ENCODE results near the gene ATP6V1F. TPM values are rescaled to one million over a fixed set of nuclear protein-coding genes. Genes with fewer than 3 reads are reported as not detected.
A peak's percentile ranks its signal among the peaks of the same experiment; 100 is the strongest.

ATP6V1F gene
- total RNA-seq, 1 experiment from 2014 or later = 125 TPM

DNA sequence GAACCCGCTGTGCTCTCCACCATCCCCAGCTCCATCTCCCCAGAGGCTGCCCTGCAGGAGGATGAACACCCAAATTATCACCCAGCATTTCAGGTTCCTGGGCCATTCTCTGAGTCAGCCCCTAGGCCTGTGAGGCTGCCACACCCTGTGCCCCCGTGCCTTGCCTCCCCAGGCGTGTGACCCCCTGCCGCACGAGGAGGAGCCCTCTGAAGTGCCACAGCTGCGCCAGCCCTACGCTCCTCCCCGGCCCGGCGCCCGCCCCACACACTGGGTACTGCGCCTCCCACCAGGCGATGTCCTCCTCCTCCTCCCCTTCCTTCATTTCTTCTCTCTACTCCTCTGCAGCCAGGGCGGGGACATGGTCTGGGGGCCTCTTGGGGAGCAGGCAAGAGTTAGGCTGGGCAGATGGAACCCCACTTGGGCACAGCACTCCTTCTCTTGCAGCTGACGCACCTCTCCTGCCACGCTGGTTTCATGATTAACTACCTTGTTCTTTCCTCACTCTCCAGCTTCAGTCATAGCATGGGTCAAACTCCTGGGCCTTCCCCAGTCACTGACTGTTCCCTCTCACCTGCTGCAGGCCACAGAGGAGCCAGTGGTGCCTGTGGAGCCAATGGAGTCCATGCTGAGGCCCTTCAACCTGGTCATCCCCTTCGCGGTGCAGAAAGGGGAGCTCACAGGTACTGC lies 12.7 kb upstream of the ATP6V1F start:
- ChIA-PET POLR2A (no interaction called here), CTCF (interaction anchor here (0.5 kb wide), 1 partner anchor 149 kb away, joined by 3 read pairs; no protein-coding TSS in a partner anchor)
- H3K9me3 Mint-ChIP-seq (ENCODE audit: unreplicated experiment) = no peaks in the 10 kb centered on the region
- DNase-seq (ENCODE audit: unreplicated experiment) = no peak
- peaks cover 27% of the 10 kb centered on the region for H3K27me3 Mint-ChIP-seq (ENCODE audit: insufficient read depth, unreplicated experiment)
- intact Hi-C loops (cut with micrococcal nuclease) = no loop called here
- BruUV-seq (replicated peaks) = no TSS peak
- H3K36me3 Mint-ChIP-seq (ENCODE audit: insufficient read depth, unreplicated experiment) = no peaks in the 10 kb centered on the region
- no peak overlapping the region for H3K27ac Mint-ChIP-seq (ENCODE audit: low read depth, unreplicated experiment)
- TF ChIP-seq, protein P1, sequence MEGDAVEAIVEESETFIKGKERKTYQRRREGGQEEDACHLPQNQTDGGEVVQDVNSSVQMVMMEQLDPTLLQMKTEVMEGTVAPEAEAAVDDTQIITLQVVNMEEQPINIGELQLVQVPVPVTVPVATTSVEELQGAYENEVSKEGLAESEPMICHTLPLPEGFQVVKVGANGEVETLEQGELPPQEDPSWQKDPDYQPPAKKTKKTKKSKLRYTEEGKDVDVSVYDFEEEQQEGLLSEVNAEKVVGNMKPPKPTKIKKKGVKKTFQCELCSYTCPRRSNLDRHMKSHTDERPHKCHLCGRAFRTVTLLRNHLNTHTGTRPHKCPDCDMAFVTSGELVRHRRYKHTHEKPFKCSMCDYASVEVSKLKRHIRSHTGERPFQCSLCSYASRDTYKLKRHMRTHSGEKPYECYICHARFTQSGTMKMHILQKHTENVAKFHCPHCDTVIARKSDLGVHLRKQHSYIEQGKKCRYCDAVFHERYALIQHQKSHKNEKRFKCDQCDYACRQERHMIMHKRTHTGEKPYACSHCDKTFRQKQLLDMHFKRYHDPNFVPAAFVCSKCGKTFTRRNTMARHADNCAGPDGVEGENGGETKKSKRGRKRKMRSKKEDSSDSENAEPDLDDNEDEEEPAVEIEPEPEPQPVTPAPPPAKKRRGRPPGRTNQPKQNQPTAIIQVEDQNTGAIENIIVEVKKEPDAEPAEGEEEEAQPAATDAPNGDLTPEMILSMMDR (IDR thresholded peaks at IDR 0.05; ENCODE audit: unreplicated experiment) = no peak
- no peaks in the 10 kb centered on the region for H3K4me1 Mint-ChIP-seq (ENCODE audit: insufficient read depth, unreplicated experiment)
- H3K4me3 Mint-ChIP-seq (ENCODE audit: unreplicated experiment) = peak overlapping the region; percentile 11

DNA sequence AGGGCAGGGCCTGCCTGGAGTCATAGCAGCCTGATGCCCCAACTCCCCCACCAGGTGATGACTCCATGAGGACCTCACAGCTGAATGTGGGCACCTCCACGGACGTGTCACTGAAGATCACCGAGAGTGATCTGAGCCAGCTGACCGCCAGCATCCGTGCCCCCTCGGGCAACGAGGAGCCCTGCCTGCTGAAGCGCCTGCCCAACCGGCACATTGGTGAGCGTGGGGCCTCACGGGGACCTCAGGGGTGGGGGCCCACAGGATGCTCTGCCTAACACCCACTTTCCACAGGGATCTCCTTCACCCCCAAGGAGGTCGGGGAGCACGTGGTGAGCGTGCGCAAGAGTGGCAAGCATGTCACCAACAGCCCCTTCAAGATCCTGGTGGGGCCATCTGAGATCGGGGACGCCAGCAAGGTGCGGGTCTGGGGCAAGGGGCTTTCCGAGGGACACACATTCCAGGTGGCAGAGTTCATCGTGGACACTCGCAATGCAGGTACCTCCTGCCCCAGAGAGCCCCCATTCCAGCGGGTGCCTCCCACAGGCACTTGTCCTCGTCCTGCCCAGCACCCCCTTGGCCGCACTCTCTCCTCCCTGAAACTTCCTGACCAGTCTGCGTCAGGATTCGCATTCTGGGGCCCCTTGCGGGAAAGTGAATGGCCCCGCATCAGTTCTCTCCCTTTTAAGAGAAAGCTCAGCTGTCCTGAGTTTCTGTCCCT lies 10.0 kb upstream of the ATP6V1F start:
- Mint-ChIP-seq H3K4me3 (ENCODE audit: unreplicated experiment) (no peak overlapping the region), H3K27me3 (ENCODE audit: insufficient read depth, unreplicated experiment) (peaks cover 45% of the 10 kb centered on the region), H3K27ac (ENCODE audit: low read depth, unreplicated experiment) (no peak overlapping the region), H3K9me3 (ENCODE audit: unreplicated experiment) (no peaks in the 10 kb centered on the region), H3K4me1 (ENCODE audit: insufficient read depth, unreplicated experiment) (no peaks in the 10 kb centered on the region), H3K36me3 (ENCODE audit: insufficient read depth, unreplicated experiment) (no peaks in the 10 kb centered on the region)
- intact Hi-C loops (cut with micrococcal nuclease) = no loop called here
- POLR2A ChIA-PET = no interaction called here
- BruUV-seq (replicated peaks) = no TSS peak
- CTCF ChIA-PET = no interaction called here
- TF ChIP-seq, protein P1 (IDR thresholded peaks at IDR 0.05; ENCODE audit: unreplicated experiment) = no peak
- no peak for DNase-seq (ENCODE audit: unreplicated experiment)

DNA sequence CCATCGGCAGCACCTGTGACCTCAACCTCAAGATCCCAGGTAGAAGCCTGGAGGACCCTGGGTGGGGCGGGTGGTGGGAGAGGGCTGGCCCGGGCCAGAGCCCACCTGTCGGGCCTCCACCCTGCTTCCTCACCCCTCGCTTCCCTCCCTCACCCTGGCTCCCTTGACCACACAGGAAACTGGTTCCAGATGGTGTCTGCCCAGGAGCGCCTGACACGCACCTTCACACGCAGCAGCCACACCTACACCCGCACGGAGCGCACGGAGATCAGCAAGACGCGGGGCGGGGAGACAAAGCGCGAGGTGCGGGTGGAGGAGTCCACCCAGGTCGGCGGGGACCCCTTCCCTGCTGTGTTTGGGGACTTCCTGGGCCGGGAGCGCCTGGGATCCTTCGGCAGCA lies 8.9 kb upstream of the ATP6V1F start:
- H3K27ac Mint-ChIP-seq (ENCODE audit: low read depth, unreplicated experiment) = no peak overlapping the region
- CTCF ChIA-PET = no interaction called here
- intact Hi-C loops (cut with micrococcal nuclease) = no loop called here
- no peak for DNase-seq (ENCODE audit: unreplicated experiment)
- H3K9me3 Mint-ChIP-seq (ENCODE audit: unreplicated experiment) = no peaks in the 10 kb centered on the region
- H3K4me3 Mint-ChIP-seq (ENCODE audit: unreplicated experiment) = no peak overlapping the region
- H3K4me1 Mint-ChIP-seq (ENCODE audit: insufficient read depth, unreplicated experiment) = no peaks in the 10 kb centered on the region
- TF ChIP-seq, protein P1 (IDR thresholded peaks at IDR 0.05; ENCODE audit: unreplicated experiment) = no peak
- BruUV-seq (replicated peaks) = no TSS peak
- POLR2A ChIA-PET = no interaction called here
- no peaks in the 10 kb centered on the region for H3K36me3 Mint-ChIP-seq (ENCODE audit: insufficient read depth, unreplicated experiment)
- peaks cover 45% of the 10 kb centered on the region for H3K27me3 Mint-ChIP-seq (ENCODE audit: insufficient read depth, unreplicated experiment)

DNA sequence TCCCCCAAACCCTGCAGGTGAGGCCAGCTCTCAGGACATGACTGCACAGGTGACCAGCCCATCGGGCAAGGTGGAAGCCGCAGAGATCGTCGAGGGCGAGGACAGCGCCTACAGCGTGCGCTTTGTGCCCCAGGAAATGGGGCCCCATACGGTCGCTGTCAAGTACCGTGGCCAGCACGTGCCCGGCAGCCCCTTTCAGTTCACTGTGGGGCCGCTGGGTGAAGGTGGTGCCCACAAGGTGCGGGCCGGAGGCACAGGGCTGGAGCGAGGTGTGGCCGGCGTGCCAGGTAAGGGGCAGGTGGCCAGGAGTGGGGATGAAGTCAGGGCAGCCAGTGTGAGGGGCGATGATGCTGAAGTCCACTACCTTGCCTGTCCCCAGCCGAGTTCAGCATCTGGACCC lies 8.3 kb upstream of the ATP6V1F start:
- Mint-ChIP-seq H3K4me3 (ENCODE audit: unreplicated experiment) (no peak overlapping the region), H3K9me3 (ENCODE audit: unreplicated experiment) (no peaks in the 10 kb centered on the region), H3K4me1 (ENCODE audit: insufficient read depth, unreplicated experiment) (no peaks in the 10 kb centered on the region), H3K27ac (ENCODE audit: low read depth, unreplicated experiment) (no peak overlapping the region), H3K36me3 (ENCODE audit: insufficient read depth, unreplicated experiment) (no peaks in the 10 kb centered on the region), H3K27me3 (ENCODE audit: insufficient read depth, unreplicated experiment) (peaks cover 45% of the 10 kb centered on the region)
- ChIA-PET POLR2A (no interaction called here), CTCF (no interaction called here)
- TF ChIP-seq, protein P1 (IDR thresholded peaks at IDR 0.05; ENCODE audit: unreplicated experiment) = no peak
- no TSS peak for BruUV-seq (replicated peaks)
- no peak for DNase-seq (ENCODE audit: unreplicated experiment)
- intact Hi-C loops (cut with micrococcal nuclease) = no loop called here

Measured in MCF 10A (cell line).